GDM1 (cell line): ENCODE data around the gene MCMBP.
"Not testable (repeated sequence)": the region's sequence is repeated elsewhere in the genome, so short reads cannot be mapped to it uniquely, and the experiment has no call there.

Source experiments
- DNase-seq: peaks from one replicate; lab custom pipeline; 2025; lab: John Stamatoyannopoulos, UW

Gene MCMBP, protein sequence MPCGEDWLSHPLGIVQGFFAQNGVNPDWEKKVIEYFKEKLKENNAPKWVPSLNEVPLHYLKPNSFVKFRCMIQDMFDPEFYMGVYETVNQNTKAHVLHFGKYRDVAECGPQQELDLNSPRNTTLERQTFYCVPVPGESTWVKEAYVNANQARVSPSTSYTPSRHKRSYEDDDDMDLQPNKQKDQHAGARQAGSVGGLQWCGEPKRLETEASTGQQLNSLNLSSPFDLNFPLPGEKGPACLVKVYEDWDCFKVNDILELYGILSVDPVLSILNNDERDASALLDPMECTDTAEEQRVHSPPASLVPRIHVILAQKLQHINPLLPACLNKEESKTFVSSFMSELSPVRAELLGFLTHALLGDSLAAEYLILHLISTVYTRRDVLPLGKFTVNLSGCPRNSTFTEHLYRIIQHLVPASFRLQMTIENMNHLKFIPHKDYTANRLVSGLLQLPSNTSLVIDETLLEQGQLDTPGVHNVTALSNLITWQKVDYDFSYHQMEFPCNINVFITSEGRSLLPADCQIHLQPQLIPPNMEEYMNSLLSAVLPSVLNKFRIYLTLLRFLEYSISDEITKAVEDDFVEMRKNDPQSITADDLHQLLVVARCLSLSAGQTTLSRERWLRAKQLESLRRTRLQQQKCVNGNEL

DNA sequence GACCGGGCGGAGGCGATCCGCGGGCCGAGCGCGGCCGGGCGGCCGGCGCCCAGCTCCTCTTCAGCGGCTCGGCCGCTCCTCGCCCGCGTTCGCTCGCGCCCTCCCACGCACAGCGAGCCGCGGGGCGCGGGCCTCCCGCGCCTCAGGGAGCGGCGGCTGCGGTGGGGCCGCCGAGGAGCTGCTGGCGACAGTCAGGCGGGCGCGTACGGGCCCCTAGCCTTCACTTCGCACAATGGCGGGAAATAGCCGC is at the start of gene MCMBP:
Gene MCMBP (minus strand): TSS at position 234 of the 250 bp plus-strand sequence. CDS start 259 bp downstream, outside the sequence.
- DNase-seq = no peak

DNA sequence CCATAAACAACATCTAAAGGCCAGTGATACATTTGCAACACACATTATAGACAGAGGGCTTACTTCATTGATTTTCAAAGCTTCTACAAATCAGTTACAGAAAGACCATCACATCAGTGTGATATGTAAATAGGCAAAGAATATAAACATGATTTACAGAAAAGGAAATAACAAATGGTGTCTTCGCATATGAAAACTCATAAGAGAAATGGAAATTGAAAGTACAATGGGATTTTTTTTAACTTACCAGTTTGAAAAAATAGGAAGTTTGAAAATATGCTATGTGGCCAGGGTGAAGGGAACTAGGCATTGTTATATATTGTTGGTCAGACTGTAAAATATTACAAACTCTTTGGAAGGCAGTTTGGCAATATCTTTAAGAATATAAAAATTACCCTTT is 47.2 kb upstream of the MCMBP start:
- no peak for DNase-seq

DNA sequence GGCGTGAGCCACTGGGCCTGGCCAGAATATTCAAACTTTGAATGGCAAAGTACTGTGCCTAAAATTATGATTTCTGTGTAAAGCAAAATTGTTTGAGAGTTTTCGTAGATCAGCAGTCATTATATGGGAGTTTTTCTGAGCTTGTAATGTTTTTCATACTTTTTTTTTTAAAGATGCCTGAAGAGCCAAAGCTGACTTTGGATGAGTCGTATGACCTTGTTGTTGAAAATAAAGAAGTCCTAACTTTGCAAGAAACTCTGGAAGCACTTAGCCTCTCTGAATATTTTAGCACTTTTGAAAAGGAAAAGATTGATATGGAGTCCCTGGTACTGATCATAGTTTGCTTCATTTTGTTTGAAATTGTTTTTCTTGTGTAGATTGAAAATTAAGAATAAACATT is 46.6 kb upstream of the MCMBP start:
- DNase-seq = no peak

DNA sequence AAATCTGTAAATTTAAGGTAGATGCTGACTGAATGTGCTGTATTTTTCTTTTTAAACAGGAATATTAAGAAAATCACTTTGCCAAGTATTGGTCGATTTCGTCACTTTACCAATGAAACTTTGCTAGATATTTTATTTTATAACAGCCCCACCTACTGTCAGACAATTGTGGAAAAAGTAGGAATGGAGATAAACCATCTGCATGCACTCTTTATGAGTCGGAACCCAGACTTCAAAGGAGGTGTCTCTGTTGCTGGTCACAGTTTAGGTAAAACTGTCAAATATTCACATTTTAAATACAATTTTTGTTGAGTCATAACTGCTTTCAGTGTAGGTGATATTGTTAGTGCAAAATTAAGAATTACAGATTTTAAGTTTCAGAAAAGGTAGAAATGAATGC is 45.1 kb upstream of the MCMBP start:
- no peak for DNase-seq

DNA sequence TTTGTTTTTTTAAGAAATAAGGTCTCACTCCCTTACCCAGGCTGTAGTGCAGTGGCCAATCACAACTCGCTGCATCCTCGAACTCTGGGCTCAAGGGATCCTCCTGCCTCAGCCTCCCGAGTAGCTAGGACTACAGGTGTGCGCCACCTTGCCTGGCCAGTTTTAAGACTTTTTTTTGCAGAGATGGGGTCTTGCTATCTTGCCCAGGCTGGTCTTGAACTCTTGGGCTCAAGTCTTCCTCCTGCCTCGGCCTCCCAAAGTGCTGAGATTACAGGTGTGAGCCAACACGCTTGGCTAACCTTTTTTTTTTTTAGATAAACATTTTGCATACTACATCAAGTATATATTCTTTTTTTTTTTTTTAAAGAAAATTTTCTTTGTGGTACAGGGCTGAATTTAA is 38.0 kb upstream of the MCMBP start:
- DNase-seq = no peak

DNA sequence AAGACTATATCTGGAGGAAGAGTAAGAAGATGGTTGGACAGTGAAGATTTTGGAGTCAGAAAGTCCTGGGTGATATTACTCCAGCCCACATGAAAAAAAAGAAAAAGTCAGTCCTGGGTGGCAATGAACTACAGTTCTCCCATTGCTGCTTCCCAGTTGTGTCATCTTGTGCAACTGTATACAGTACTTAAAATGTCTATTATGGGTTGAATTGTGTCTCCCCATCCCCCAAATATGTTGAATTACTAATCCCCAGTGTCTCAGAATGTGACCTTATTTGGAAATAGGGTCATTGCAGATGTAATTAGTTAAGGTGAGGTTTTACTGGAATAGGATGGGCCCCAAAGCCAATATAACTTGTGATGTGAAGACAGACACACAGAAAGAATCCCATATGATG is 35.5 kb upstream of the MCMBP start:
- no peak for DNase-seq

DNA sequence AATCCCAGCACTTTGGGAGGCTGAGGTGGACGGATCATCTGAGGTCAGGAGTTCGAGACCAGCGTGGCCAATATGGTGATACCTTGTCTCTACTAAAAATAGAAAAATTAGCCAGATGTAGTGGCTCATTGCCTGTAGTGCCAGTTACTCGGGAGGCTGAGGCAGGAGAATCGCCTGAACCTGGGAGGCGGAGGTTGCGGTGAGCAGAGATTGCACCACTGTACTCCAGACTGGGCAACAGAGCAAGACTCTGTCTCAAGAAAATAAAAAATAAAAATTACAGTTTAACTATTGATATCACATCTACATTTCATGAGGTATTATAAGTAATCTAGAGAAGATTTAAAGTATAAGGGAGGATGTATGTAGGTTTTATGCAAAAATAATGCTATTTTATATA is 35.1 kb upstream of the MCMBP start:
- not testable (repeated sequence) for DNase-seq

DNA sequence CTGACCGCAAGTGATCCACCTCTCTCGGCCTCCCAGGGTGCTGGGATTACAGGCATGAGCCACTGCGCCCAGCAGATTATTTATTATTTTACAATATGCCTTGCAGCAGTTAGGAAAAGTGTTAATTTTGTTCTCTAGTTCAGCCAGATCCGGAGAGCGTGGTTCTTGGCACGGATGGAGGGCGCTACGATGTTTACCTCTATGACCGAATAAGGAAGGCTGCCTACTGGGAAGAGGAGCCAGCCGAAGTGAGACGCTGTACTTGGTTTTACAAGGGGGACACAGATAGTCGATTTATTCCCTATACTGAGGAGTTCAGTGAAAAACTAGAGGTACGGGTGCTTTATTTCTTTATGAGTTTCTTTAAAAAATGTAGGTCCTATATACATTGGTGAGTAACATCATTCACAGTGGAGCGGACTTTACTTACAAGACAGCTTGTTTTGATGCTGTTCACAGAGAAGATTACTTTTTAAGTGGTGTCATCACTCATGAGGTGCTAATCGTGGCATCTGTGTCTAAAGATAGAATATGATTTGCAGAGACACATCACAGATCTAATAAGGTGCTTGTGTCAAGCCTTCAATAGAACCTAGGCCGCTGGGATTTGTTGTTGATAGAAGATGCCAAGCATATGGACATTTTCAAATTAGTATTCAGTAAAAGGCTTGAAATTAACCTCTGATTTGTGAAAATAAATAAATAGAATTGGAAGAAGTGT is 31.5 kb upstream of the MCMBP start:
- DNase-seq = no peak

DNA sequence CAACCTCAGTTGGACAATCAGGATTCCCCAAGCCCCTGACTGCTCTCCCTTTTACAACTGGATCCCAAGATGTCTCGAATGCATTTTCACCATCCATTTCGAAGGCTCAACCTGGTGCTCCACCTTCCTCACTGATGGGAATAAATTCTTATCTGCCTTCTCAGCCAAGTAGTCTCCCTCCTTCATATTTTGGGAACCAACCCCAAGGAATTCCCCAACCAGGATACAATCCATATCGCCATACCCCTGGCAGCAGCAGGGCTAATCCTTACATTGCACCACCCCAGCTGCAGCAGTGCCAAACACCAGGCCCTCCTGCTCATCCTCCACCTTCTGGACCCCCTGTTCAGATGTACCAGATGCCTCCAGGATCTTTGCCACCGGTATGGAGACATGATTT is 25.9 kb upstream of the MCMBP start:
- no peak for DNase-seq

DNA sequence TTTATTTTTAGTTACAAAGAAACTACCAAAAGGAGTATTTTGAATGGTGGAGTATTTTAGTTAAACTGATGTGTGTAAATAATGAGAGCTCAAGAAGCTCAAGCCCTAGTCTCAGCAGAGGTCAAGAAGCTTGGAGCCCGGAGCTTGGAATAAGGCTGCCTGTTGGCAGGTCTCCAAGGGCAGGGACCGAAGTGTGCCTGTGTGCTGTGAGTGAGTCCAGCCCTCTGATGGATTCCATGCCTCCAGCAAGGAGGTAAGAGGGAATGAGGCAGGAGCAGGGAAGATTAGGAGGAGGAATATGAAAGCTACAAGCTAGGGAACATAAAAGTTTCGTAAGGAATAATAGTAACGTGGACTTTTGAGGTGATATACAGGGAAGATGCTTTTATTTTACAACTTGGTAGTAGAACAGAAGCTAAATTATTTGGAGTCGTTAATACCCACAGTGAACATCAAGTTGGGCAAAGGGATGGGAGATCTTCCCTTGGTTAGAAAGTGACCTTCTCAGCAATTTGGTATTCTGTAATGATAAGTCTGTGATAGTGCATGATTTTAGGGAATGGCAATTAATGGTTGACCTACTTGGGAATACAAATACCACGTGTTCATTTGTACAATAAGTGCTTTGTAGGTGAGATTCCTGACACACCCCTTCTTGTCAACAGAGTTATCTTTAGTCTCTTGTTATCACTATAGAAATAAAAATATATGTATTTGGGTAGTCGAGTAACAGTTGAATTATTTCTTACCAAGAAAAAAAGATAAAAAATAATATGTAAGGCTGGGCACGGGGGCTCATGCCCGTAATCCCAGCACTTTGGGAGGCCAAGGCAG is 24.5 kb upstream of the MCMBP start:
- no peak for DNase-seq

DNA sequence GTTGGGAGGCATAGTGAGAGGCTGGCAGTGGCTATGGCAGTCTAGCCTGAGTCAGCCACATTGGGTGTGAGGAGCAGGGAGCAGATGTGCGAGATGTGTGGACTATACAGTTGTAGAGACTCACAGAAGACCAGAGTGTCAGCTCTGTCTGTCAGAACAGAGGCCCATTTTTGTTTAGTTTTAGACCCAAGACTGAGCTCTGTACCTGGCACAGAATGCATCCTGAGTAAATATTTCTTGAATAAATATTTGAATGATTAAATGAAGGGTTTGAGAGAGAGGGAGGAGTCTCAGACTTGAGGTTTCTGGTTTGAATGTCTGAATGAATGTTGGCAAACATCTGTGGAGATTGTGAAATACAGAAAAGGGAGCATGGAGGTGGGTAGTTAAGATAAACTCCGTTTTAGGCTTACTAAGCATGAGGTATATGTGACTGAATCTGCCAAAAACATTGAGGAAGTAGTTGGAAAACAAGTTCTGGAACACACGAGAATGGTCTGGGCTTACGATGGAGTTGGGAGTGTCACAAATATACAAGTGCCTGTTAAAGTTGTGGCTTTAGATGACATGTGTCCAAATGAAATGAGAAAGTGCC is 23.5 kb upstream of the MCMBP start:
- DNase-seq = no peak

DNA sequence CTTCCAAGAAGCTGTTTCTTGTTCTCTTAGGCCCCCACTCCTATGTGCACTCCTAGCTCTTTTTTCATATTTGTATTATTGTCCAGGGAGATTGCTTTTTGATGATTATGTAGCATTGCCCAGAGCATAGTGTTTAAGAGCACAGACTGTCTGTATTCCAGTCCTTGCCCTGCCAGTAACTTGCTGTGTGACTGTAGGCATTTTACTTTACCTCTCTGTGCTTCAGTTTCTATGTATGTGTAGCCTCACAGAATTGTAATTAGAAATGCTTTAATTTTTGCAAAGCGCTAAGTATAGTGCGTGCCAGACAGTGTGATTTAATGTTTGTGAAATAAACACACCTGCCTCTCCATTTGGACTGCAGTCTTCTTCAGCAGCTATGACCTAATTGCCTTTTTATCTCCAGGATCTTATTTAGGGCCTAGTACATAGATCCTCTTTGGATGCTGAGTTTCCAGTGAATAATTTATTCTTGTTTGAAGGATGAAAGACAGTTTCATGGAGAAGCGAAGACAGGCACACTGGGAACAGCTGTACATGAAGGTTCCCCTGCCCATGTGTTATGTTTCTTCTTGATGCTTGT is 21.3 kb upstream of the MCMBP start:
- no peak for DNase-seq

DNA sequence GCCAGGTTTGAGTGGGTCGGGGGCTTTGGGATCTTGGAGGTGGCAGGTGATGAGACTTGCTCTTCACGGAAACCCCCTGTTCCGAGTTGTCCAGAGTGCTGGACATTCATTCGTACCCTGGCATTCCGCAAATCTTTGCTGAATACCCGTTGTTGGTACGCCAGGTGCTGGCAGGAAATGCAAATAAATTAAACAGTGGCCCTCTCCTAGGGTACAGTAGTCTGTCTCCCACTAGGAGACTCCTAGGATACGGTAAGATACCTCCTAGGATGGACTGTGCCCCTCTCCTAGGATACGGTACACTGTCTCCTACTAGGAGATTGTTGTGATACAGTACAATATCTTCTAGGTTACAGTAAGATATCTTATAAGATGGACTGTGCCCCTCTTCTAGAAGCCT is 20.4 kb upstream of the MCMBP start:
- DNase-seq = no peak

DNA sequence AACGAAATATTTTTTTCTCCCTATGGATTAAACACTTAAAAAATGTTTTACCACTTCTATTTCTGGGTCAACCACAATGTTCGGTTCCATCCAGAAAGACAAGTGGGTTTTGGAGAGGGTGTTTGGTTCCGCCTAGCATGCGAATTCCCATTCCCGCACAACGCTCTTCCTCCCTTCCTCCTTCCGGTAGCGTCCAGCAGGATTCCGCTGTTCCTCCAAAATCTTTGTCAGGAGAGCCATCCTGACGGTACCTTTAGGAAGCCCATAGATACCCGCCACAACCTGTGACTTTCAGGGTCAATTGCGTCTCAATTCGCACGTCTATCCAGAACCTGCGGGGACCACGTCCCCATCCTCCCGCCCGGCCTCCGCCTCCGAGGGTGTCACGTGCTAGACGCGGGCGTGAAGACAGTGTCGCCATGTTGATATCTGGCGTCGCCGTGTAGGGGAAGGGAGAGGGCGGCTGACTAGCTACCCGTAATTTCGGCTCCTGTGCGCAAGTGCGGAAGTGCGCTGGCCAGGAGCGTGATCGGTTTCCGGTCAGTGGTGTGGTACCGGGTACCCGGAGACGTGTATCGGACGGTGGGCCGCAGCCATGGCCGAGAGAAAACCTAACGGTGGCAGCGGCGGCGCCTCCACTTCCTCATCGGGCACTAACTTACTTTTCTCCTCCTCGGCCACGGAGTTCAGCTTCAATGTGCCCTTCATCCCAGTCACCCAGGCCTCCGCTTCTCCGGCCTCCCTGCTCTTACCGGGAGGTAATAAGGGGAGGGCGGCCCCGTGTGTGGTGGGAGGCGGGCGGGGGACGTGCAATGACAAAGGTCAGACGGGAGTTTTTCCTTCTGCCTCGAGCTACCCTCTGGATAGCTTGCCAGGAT is 19.8 kb upstream of the MCMBP start, which contains the start of gene SEC23IP:
Gene SEC23IP (plus strand): TSS at position 543 of the 878 bp plus-strand sequence. CDS start 53 bp downstream, at position 596.
- peak; percentile 87 for DNase-seq

DNA sequence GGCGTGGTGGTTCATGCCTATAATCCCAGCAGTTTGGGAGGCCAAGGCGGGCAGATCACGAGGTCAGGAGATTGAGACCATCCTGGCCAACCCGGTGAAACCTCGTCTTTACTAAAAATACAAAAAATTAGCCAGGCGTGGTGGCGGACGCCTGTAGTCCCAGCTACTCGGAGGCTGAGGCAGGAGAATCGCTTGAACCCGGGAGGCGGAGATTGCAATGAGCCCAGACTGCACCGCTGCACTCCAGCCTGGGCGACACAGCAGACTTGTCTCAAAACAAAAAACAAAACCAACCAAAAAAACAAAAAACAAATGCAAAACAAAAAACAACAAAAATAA is 19.2 kb upstream of the MCMBP start:
- not testable (repeated sequence) for DNase-seq

DNA sequence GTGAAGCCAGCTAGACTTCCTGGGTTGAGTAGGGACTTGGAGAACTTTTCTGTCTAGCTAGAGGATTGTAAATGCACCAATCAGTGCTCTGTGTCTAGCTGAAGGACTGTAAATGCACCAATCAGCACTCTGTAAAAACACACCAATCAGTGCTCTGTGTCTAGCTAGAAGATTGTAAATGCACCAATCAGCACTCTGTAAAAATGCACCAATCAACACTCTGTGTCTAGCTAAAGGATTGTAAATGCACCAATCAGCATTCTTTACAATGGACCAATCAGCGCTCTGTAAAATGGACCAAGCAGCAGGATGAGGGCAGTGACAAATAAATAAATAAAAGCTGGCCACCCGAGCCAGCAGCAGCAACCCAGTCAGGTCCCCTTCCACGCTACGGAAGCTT is 17.7 kb upstream of the MCMBP start:
- not testable (repeated sequence) for DNase-seq

DNA sequence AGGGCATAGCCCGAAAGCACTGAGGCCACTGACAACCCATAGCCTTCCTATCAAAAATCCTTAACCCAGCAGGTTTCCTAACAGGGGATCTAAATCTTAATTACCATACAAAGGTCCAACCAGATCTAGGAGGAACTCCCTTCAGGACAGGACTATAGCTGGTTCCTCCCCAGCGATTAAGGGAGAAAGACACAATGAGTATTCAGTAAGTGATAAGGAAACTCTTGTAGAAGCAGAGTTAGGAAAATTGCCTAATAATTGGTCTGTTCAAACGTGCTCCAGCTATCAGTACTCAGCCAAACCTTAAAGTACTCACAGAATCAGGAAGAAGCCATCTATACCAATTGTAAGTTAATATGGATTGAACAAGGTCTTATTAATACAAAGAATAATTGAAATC is 16.6 kb upstream of the MCMBP start:
- DNase-seq = not testable (repeated sequence)

DNA sequence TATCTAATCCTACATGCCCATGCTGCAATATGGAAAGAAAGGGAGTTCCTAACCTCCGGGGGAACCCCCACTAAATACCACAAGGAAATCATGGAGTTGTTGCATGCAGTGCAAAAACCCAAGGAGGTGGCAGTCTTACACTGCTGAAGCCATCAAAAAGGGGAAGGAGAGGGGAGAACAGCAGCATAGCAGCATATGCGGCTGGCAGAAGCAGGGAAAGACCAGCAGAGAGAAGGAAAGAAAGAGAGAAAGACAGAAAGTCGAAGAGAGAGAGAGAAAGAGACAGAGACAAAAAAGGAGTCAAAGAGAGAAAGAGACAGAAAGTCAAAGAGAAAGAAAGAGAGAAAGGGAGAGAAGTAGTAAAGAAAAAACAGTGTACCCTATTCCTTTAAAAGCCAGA is 16.1 kb upstream of the MCMBP start:
- not testable (repeated sequence) for DNase-seq

DNA sequence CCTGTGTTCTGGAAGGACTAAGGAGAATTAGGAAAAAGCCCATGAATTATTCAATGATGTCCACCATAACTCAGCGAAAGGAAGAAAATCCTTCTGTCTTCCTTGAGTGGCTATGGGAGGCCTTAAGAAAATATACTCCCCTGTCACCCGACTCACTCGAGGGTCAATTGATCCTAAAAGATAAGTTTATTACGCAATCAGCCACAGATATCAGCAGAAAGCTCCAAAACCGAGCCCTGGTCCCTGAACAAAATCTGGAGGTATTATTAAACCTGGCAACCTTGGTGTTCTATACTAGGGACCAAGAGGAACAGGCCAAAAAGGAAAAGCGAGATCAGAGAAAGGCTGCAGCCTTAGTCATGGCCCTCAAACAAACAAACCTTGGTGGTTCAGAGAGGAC is 13.4 kb upstream of the MCMBP start:
- DNase-seq = not testable (repeated sequence)

DNA sequence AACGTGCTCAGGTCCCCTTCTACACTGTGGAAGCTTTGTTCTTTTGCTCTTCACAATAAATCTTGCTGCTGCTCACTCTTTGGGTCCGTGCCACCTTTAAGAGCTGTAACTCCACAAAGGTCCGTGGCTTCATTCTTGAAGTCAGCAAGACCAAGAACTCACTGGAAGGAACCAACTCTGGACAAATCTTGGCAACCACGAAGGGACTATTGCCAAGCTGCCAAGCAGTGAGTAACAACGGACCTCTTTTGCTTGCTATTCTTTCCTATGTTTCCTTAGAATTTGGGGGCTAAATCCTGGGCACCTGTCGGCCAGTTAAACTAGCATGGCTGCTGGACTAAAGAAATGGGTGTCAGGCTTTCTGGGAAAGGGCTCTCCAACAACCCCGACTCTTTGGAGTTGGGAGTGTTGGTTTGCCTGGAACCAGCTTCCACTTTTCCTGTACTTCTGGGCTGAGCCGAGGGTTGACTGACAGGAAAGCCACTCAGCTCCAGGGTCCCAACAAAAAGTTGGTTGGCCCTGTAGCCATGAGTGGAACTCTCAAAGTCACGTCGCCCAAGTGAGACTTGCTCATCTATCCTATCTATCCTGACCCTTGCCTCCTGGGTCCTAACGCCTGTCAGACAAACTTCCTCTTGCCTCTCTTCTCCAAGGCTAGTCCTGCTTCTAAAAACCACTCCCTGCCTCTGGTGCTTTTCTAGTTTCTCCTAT is 11.4 kb upstream of the MCMBP start:
- DNase-seq = not testable (repeated sequence)
